ENCODE data around the gene ARL9.
A peak's percentile ranks its signal among the peaks of the same experiment; 100 is the strongest.
"Not testable (repeated sequence)": the region's sequence is repeated elsewhere in the genome, so short reads cannot be mapped to it uniquely, and the experiment has no call there.

ARL9 gene, protein sequence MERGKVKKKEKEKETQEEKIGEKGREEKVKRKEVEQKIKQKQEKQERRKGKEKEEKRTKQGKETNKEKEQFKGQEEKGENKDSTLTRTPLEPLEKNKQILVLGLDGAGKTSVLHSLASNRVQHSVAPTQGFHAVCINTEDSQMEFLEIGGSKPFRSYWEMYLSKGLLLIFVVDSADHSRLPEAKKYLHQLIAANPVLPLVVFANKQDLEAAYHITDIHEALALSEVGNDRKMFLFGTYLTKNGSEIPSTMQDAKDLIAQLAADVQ

DNA sequence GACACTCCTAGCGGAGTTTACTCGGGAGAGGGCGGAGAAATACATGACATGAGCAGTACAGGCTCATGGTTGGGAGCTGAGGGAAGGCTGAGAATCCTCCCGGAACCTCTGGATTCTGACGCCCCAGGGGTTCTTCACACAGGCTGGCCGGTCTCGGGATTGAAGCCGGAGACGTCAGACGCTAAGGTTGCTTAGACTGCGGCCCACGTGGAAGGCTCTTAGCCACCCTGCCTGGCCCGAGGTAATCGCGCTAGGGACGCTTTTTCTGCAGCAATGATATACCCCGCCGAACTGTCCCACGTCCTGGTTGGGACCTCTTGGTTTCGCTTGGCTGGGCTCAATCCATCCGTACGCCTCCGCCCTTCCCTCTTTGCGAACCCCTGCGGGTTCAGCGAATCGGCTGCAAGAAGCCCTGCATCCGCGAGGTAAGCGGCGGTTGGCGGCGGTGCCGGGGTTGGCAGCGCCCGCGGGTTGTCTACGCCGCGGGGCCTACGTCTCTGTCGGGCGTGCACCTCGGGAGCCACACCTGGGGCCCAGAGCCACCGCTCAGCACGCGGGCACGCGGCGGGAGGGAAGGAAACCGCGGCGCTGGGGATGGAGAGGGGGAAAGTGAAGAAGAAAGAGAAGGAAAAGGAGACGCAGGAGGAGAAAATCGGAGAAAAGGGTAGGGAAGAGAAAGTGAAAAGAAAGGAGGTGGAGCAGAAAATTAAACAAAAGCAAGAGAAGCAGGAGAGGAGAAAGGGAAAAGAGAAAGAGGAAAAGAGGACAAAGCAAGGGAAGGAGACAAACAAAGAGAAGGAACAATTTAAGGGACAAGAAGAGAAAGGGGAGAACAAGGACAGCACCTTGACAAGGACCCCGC, at the start of gene ARL9:
Gene ARL9, plus strand, starts transcription at position 523 of the 862 bp plus-strand sequence. Its CDS starts 72 bp downstream, at position 595.
- peak; percentile 53 to 56 for DNase-seq

DNA sequence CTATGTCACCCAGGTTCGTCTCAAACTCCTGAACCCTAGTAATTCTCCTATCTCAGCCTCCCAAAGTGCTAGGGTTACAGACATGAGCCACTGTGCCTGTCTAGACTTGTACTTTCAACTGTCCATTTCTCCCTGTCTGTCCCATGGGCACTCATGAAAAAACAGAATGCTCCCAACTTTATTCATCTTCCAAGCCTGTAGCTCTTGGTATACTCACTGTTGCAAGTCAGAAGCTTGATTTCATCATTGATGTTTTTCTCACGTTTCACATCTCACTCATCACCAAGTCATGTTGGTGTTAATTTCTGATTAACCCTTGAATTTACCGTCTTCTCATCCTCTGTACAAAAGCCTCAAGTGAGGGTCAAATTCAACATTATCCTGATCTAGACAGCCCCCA, 45.5 kb upstream of the ARL9 start:
- DNase-seq = no peak

DNA sequence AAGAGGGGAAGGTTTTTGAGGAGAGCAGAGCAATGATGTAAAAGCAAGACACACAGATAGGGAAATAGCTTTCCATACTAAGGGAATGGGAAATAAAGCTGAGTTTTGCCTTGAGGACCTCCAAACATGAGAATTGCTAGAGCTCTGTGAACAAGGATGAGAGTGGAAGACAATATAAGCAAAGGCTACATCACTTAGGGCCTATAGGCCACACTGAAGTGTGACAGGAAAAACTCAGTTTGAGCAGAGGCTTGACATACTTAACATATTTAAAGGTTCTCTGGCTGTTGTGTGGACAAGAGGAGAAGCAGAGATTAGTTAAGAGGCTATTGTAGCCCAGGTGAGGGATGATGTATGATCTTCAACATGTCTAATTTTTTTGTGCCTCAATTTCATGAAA, 43.4 kb upstream of the ARL9 start:
- no peak for DNase-seq

- no peak for DNase-seq
Observed at GRCh38 chr4:56463711-56464110, 41.9 kb upstream of the ARL9 start.

DNA sequence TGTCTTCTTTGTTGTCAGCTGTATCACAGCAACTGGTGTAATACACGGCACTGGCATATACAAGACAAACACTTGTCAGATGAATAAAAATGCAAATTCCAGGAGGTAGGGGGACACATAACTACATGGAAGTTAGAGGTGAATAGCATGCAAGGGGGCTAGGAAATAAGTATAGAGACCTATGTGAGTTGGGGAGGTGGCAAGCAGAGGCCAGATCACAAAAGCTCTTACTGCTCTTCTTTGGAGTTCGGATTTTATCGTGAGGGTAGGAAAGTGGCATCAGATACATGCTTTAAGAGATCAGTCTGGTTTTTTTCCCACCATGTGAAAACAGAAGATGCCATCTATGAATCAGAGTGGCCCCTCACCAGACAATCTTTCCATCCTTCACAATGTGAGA, 41.0 kb upstream of the ARL9 start:
- no peak for DNase-seq

DNA sequence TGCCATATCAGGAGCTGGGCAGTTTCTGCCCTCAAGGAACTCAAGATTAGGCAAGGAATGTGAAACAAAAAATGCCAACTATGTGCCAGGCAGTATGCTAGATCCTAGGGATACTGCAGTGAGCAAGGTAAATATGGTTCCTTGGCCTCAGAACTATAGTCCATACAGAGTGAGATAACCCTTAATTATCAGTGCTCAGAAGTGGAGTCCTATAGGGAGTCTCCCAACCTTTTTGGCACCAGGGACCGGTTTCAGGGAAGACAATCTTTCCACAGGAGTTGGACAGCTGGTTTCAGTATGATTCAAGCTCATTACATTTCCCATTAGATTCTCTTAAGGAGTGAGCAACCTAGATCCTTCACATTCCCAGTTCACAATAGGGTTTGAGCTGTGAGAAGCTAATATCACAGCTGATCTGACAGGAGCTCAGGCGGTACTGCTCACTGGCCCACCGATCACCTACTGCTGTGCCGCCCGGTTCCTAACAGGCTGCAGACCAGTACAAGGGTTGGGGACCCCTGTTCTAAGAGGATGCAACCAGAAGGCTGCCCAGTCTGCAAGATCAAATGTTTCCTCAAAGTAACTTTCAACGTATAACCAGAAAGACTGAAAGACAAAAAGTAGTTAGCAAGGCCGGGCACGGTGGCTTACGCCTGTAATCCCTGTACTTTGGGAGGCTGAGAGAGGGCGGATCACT, 39.8 kb upstream of the ARL9 start:
- no peak for DNase-seq

DNA sequence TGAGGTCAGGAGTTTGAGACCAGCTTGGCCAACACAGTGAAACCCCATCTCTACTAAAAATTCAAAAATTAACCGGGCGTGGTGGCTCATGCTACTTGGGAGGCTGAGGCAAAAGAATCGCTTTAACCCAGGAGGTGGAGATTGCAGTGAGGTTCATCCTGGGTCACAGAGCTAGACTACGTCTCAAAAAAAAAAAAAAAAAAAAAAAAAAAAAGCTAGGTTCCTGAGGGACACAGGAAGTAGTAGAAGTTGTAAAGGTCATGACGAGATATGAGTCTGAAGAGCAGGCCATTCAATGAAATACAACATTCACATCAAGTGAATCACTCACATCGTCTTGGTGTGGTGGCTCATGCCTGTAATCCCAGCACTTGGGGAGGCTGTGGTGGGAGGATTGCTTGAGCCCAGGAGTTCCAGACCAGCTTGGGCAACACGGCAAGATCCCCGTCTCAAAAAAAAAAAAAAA, 39.3 kb upstream of the ARL9 start:
- not testable (repeated sequence) for DNase-seq

DNA sequence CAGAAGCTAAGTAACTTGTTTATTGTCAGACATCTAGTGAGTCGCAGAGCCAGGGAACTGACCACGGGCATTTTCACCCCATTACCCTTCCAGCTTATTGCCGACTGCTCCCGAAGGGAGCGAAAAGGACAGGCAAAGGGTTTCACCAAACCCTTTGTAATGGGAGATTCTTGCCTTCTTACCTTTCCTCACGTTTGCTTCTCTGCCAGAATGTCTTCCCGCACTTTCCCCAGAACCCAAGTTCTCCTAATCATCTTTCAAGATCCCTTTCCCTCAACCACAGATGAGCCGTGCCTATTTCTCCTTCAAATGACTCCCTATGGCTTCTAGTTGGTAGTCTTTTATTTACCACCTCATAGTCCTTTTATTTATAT, 38.7 kb upstream of the ARL9 start:
- DNase-seq = no peak

DNA sequence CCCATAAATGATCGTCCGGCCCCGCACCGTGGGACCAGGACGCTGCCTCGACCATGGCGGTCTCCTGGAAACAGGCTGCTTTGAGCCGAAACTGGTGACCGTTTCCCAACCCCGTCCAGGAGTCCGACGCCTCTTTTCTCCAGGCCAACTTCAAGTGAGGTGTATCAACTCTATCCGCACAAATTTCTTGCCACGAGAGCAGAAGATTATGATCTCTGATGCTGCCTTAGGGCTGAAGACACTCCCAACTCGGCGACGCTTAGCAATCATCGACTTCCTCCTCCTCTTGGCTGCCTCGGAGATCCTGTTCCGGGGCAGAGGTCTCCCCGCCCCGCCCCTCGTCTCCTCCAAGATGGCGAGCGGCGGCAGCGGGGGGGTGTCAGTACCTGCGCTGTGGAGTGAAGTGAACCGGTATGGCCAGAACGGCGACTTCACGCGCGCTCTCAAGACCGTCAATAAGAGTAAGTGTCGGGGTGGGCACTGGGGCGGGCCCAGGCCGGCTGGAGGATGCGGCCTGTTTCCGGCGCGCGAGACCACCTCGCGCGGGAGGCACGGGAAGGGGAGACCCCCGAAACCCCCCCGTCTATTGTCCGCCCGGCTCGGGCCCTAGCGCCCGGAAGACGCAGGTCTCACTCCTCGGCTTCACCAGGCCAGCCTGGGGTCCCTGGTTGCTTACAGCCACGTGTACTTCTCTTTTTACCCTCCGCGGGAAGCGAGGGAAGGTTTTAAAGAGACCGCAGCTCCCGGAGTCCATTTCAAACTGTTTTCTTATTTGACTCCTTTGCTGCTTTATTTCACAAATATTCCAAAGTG, 38.1 kb upstream of the ARL9 start, which contains the start of gene SRP72:
Gene SRP72, plus strand, starts transcription at position 334 of the 813 bp plus-strand sequence. Its CDS starts 19 bp downstream, at position 353.
- peak; percentile 88 for DNase-seq

- peak in 1 of 2 experiments; percentile 22 for DNase-seq
Observed at GRCh38 chr4:56468097-56468422, 37.5 kb upstream of the ARL9 start.

DNA sequence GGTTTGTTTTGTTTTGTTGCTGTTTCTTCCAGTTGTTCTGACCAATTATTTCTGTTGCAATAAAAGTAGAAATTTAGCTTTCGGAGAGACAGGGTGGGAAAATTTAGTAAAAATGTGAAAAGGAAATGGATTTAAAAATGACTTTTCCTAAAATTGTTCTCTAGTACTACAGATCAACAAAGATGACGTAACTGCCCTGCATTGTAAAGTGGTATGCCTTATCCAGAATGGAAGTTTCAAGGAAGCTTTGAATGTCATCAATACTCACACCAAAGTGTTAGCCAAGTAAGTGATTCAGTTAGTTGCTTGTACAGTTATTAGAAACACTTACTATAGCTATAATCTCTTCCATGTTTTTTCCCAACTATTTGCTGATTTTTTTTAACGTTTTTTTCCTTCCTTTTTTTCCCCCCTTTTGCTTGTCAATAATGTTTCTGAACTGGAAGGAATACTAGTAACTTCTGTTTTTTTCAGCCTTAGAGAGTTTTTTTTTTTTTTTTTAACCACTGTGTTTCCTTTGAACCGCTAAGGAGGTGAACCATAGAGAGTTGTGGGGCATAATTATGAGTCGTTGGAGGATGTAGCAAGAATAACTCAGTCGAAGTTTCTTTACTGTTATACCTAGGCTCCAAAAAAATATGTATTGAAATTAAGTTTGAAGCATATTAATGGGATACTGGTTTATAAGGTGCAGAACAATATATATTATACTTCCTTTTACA, 35.9 kb upstream of the ARL9 start:
- DNase-seq = no peak

- no peak for DNase-seq
Observed at GRCh38 chr4:56475917-56476316, 29.7 kb upstream of the ARL9 start.

GRCh38 chr4:56477192-56477702, 28.3 kb upstream of the ARL9 start:
- no peak for DNase-seq

- no peak for DNase-seq
Observed at GRCh38 chr4:56480691-56481090, 24.9 kb upstream of the ARL9 start.

- DNase-seq = no peak
Observed at GRCh38 chr4:56496241-56496640, 9.3 kb upstream of the ARL9 start.

DNA sequence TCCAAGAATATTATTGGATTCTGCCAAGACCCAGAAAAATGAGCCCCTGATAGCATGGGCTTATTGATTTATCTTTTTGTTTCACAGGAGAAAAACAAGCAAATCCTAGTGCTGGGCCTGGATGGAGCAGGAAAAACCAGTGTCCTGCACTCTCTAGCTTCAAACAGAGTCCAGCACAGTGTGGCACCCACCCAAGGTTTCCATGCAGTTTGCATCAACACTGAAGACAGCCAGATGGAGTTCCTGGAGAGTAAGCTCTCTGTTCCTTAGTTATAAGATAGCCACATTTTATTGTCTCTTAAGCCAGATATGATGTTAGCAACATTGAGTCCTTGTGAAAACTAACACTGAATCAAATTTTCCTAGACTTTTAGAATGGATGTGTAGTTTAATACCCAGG, 5.5 kb downstream of the ARL9 start:
- DNase-seq = no peak

DNA sequence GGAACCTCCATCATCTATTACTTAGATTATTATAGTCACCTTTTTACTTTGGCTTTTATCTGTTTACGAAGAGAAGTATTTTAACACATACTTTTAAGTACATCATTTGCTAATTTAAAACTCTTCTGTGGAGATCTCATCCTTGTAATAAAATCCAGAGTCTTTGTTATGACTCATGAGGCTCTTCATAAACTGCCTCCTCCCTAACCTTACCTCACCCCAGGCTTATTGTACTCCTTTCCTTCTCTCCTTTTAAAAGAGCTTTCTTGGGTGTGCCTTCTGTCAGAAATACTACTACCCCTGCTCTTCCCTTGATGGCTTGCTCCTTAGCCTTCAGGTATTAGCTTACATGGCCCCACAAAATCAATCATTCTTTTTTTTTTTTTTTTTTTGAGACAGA, 6.6 kb downstream of the ARL9 start:
- DNase-seq = no peak

- no peak for DNase-seq
Observed at GRCh38 chr4:56513517-56513916, 7.9 kb downstream of the ARL9 start.

DNA sequence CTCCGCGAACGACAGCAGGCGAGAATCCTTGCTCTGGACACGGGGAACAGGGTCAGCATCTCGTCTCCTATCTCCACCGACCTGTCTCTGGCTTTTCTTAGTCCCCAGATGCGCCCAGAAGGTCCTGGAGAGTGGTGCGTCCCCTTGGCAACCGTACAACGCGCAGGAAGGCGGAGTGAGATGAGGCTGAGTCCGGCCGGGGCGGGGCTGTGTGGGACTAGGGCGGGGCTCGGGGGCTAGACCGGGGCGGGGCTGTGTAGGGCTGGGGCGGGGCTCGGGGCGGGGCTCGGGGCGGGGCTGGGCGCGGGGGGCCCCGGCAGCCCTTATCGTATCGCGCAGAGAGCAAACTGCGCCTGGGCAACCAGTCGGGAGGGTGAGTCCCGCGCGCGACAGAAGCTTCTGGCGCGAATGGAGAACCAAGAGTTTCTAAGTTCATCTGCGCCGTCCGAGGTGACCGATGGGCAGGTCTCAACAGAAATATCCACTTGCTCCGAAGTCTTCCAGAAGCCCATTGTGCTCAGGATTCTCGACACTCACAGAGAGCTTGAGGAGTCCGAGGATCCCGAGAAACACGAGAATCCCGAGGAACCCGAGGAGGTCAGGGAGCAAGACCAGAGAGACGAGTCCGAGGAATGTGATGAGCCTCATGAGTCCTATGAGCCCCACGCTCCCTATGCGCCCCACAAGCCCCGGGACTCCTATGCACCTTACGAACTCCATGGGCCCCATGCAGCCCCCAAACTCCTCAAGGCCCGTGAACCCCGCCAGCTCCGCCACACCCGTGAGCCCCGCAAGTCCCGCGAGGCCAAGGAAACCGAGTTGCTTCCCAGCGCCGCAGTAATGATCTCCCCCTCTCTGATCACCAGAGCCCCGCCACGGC, 24.9 kb downstream of the ARL9 start:
- peak; percentile 73 to 74 for DNase-seq

- DNase-seq = no peak
Observed at GRCh38 chr4:56531149-56531770, 25.7 kb downstream of the ARL9 start.

Measured in activated CD4-positive, alpha-beta T cell treated with anti-CD3 and anti-CD28 coated beads, Interleukin-2, amount 50 U/mL, for 4 hours (primary cell).